Fibroblast of skin of abdomen (primary cell): ENCODE data around the gene SYNJ2.

ENCODE experiments used
- DNase-seq: peaks from one replicate; pipeline ENCODE4 v3.0.0-alpha.2; 2013

The SYNJ2 gene

GRCh38 chr6:157980288-157981131, 1.2 kb upstream of the SYNJ2 start:
- DNase-seq: no peak

GRCh38 chr6:157981132-157981394, 600 bp upstream of the SYNJ2 start:
- no peak for DNase-seq

GRCh38 chr6:157982102-157982562, 469 bp downstream of the SYNJ2 start:
- no peak for DNase-seq

- DNase-seq: peak; percentile 45
Measured at GRCh38 chr6:157982563-157983405, 1.1 kb downstream of the SYNJ2 start.

GRCh38 chr6:157983406-157984119, 1.9 kb downstream of the SYNJ2 start:
- DNase-seq: peak; percentile 73

- DNase-seq: no peak
Measured at GRCh38 chr6:157984128-157984527, 2.5 kb downstream of the SYNJ2 start.

- no peak for DNase-seq
Measured at GRCh38 chr6:157984686-157985225, 3.1 kb downstream of the SYNJ2 start.

- no peak for DNase-seq
Measured at GRCh38 chr6:157985378-157986155, 3.9 kb downstream of the SYNJ2 start.

- no peak for DNase-seq
Measured at GRCh38 chr6:157987788-157988699, 6.4 kb downstream of the SYNJ2 start.

- DNase-seq: no peak
Measured at GRCh38 chr6:157988700-157989063, 7.0 kb downstream of the SYNJ2 start.

- peak; percentile 51 for DNase-seq
Measured at GRCh38 chr6:157989541-157990289, 8.1 kb downstream of the SYNJ2 start.

- no peak for DNase-seq
Measured at GRCh38 chr6:157990321-157991066, 8.8 kb downstream of the SYNJ2 start.

GRCh38 chr6:157991067-157991432, 9.4 kb downstream of the SYNJ2 start:
- DNase-seq: no peak

- no peak for DNase-seq
Measured at GRCh38 chr6:157993076-157993475, 11.4 kb downstream of the SYNJ2 start.

GRCh38 chr6:157994125-157994795, 12.6 kb downstream of the SYNJ2 start:
- DNase-seq: no peak

GRCh38 chr6:157995458-157995857, 13.8 kb downstream of the SYNJ2 start:
- no peak for DNase-seq

- no peak for DNase-seq
Measured at GRCh38 chr6:157996201-157996712, 14.6 kb downstream of the SYNJ2 start.

- DNase-seq: no peak
Measured at GRCh38 chr6:157996918-157997702, 15.4 kb downstream of the SYNJ2 start.
